ENCODE results near the gene RUBCN. TPM values are rescaled to one million over a fixed set of nuclear protein-coding genes. Genes with fewer than 3 reads are reported as not detected.

Gene RUBCN
- total RNA-seq, 2 experiments from 2014 or later = 45.1 to 56.7 TPM

GRCh38 chr3:197720694-197721093 is 16.0 kb downstream of the RUBCN start:
- Histone ChIP-seq H4K20me1 (ENCODE audit: insufficient read depth, low read length) (no peaks in the 10 kb centered on the region), H3K9me3 (ENCODE audit: low read length) (peaks cover 16% of the 10 kb centered on the region), H3K4me1 (ENCODE audit: insufficient read depth, low read length, poor library complexity, severe bottlenecking) (peaks cover 31% of the 10 kb centered on the region), H3K9me2 (ENCODE audit: insufficient read depth, low read length) (no peaks in the 10 kb centered on the region), H3K4me3 (ENCODE audit: low read depth, low read length, poor library complexity, severe bottlenecking) (no peak overlapping the region), H3K27ac (ENCODE audit: low read depth, low read length, poor library complexity, severe bottlenecking) (no peak overlapping the region), H3K36me3 (ENCODE audit: insufficient read depth, low read length) (peaks cover 65% of the 10 kb centered on the region), H3K79me2 (ENCODE audit: insufficient read depth, low read depth, low read length) (peaks cover 83% of the 10 kb centered on the region), H2AFZ (ENCODE audit: low read length) (no peak overlapping the region), H3K4me2 (ENCODE audit: low read length) (no peak overlapping the region)
- intact Hi-C loops (cut with micrococcal nuclease; ENCODE audit: unreplicated experiment) = no loop called here
- TF ChIP-seq CTCF (conservative IDR thresholded peaks at IDR 0.05; ENCODE audit: low read length) (no peak), EZH2phosphoT487 (IDR thresholded peaks at IDR 0.05; ENCODE audit: borderline replicate concordance, low read depth, low read length) (no peak)
- DNase-seq (ENCODE audit: low spot score) = no peak
- ChIA-PET CTCF (ENCODE audit: unreplicated experiment) (no interaction called here), POLR2A (interaction anchor here (0.9 to 1.5 kb wide), 2 partner anchors 15 kb away, joined by 3 to 6 read pairs; no protein-coding TSS in a partner anchor)
- BruUV-seq (replicated peaks) = no TSS peak

DNA sequence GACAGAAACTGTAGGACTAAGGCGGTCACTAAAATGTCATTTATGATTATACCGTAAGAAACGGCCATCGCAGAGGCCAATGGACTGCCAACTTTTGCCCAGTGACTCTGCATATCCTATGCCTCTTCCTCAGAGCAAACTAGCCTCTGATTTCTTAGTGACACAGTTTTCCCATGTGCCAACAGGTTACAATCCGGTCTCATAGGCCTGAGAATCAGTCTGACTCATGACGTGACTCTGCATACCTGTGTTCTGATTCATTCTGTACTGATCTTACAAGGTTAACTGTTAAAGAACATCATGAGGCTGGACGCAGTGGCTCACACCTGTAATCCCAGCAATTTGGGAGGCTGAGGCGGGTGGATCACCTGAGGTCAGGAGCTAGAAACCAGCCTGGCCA is 17.8 kb downstream of the RUBCN start:
- Histone ChIP-seq H3K36me3 (ENCODE audit: insufficient read depth, low read length) (peaks cover 80% of the 10 kb centered on the region), H3K4me3 (ENCODE audit: low read depth, low read length, poor library complexity, severe bottlenecking) (no peak overlapping the region), H3K4me2 (ENCODE audit: low read length) (no peak overlapping the region), H4K20me1 (ENCODE audit: insufficient read depth, low read length) (no peaks in the 10 kb centered on the region), H3K9me2 (ENCODE audit: insufficient read depth, low read length) (no peaks in the 10 kb centered on the region), H3K79me2 (ENCODE audit: insufficient read depth, low read depth, low read length) (peaks cover 83% of the 10 kb centered on the region), H2AFZ (ENCODE audit: low read length) (no peak overlapping the region), H3K4me1 (ENCODE audit: insufficient read depth, low read length, poor library complexity, severe bottlenecking) (peaks cover 30% of the 10 kb centered on the region), H3K9me3 (ENCODE audit: low read length) (peaks cover 16% of the 10 kb centered on the region), H3K27ac (ENCODE audit: low read depth, low read length, poor library complexity, severe bottlenecking) (no peak overlapping the region)
- no peak for DNase-seq (ENCODE audit: low spot score)
- POLR2A ChIA-PET = interaction anchor here (1.2 kb wide), 1 partner anchor 14 kb away, joined by 4 read pairs; no protein-coding TSS in a partner anchor
- BruUV-seq (replicated peaks) = no TSS peak
- TF ChIP-seq EZH2phosphoT487 (IDR thresholded peaks at IDR 0.05; ENCODE audit: borderline replicate concordance, low read depth, low read length) (no peak), CTCF (conservative IDR thresholded peaks at IDR 0.05; ENCODE audit: low read length) (no peak)
- CTCF ChIA-PET (ENCODE audit: unreplicated experiment) = no interaction called here
- intact Hi-C loops (cut with micrococcal nuclease; ENCODE audit: unreplicated experiment) = no loop called here

- ChIA-PET POLR2A (interaction anchor here (0.7 to 6.8 kb wide), 6 partner anchors 8 to 39 kb away, joined by 3 to 41 read pairs (median 4); partner anchors contain the start of gene RUBCN), CTCF (ENCODE audit: unreplicated experiment) (no interaction called here)
- H3K4me1 ChIP-seq (ENCODE audit: insufficient read depth, low read length, poor library complexity, severe bottlenecking) = peaks cover 55% of the 10 kb centered on the region
- H4K20me1 ChIP-seq (ENCODE audit: insufficient read depth, low read length) = 0 out of 2 replicates have a peak, but pooled peaks cover 5% of the 10 kb centered on the region
- TF ChIP-seq EZH2phosphoT487 (IDR thresholded peaks at IDR 0.05; ENCODE audit: borderline replicate concordance, low read depth, low read length) (no peak), CTCF (conservative IDR thresholded peaks at IDR 0.05; ENCODE audit: low read length) (no peak)
- peaks cover 72% of the 10 kb centered on the region for H3K36me3 ChIP-seq (ENCODE audit: insufficient read depth, low read length)
- DNase-seq (ENCODE audit: low spot score) = no peak
- BruUV-seq (replicated peaks) = no TSS peak
- intact Hi-C loops (cut with micrococcal nuclease; ENCODE audit: unreplicated experiment) = no loop called here
- H3K9me3 ChIP-seq (ENCODE audit: low read length) = no peaks in the 10 kb centered on the region
- H3K4me3 ChIP-seq (ENCODE audit: low read depth, low read length, poor library complexity, severe bottlenecking) = no peak overlapping the region
- no peak overlapping the region for H2AFZ ChIP-seq (ENCODE audit: low read length)
- H3K27ac ChIP-seq (ENCODE audit: low read depth, low read length, poor library complexity, severe bottlenecking) = no peak overlapping the region
- peak overlapping the region; percentile 73; the same call in 1 of the 2 replicates for H3K4me2 ChIP-seq (ENCODE audit: low read length)
- H3K9me2 ChIP-seq (ENCODE audit: insufficient read depth, low read length) = no peaks in the 10 kb centered on the region
- H3K79me2 ChIP-seq (ENCODE audit: insufficient read depth, low read depth, low read length) = peaks cover 74% of the 10 kb centered on the region; the same call in 1 of the 2 replicates
Observed at GRCh38 chr3:197714251-197714650, 22.5 kb downstream of the RUBCN start.
